ENCODE results near the gene PRR20D.
A peak's percentile ranks its signal among the peaks of the same experiment; 100 is the strongest.
"Not testable (repeated sequence)": the region's sequence is repeated elsewhere in the genome, so short reads cannot be mapped to it uniquely, and the experiment has no call there.

Gene PRR20D

GRCh38 chr13:57160332-57160731, at the start of gene PRR20D:
Gene PRR20D, plus strand, starts transcription at chr13:57160632. Its CDS starts 387 bp downstream, at chr13:57161019.
- not testable (repeated sequence) for H3K4me3 ChIP-seq (ENCODE audit: low read length); DNase-seq (ENCODE audit: low read depth)

- DNase-seq (ENCODE audit: low read depth) = no peak
- H3K4me3 ChIP-seq (ENCODE audit: low read length) = no peak overlapping the region
- TF ChIP-seq, protein P1, sequence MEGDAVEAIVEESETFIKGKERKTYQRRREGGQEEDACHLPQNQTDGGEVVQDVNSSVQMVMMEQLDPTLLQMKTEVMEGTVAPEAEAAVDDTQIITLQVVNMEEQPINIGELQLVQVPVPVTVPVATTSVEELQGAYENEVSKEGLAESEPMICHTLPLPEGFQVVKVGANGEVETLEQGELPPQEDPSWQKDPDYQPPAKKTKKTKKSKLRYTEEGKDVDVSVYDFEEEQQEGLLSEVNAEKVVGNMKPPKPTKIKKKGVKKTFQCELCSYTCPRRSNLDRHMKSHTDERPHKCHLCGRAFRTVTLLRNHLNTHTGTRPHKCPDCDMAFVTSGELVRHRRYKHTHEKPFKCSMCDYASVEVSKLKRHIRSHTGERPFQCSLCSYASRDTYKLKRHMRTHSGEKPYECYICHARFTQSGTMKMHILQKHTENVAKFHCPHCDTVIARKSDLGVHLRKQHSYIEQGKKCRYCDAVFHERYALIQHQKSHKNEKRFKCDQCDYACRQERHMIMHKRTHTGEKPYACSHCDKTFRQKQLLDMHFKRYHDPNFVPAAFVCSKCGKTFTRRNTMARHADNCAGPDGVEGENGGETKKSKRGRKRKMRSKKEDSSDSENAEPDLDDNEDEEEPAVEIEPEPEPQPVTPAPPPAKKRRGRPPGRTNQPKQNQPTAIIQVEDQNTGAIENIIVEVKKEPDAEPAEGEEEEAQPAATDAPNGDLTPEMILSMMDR (conservative IDR thresholded peaks at IDR 0.05; ENCODE audit: low read depth, low read length) = no peak
Observed at GRCh38 chr13:57114945-57115344, 45.5 kb upstream of the PRR20D start.

- DNase-seq (ENCODE audit: low read depth) = peak; percentile 77
- TF ChIP-seq, protein P1 (conservative IDR thresholded peaks at IDR 0.05; ENCODE audit: low read depth, low read length) = no peak
- no peak overlapping the region for H3K4me3 ChIP-seq (ENCODE audit: low read length)
Observed at GRCh38 chr13:57123681-57124080, 36.8 kb upstream of the PRR20D start.

- DNase-seq (ENCODE audit: low read depth) = no peak
- no peak overlapping the region for H3K4me3 ChIP-seq (ENCODE audit: low read length)
- TF ChIP-seq, protein P1 (conservative IDR thresholded peaks at IDR 0.05; ENCODE audit: low read depth, low read length) = no peak
Observed at GRCh38 chr13:57128909-57129308, 31.5 kb upstream of the PRR20D start.

DNA sequence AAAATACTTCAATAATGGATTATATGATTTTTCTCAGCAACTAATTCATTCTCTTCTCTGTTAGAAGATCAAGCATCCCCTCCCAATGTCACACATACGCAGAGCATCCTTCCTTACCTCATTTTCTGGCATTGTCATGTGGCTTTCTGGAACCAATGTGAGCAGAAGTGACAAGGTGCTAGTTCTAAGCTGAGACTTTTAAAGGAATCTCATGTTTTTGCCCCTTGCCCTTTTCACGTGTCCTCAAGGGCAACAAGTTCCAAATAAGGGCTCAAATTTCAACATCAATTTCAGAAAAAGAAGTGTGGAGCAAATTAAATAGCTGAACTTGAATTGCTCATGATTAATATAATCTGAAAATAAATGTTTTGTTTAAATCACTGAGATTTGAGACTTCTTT, 24.3 kb upstream of the PRR20D start:
- no peak for DNase-seq (ENCODE audit: low read depth)
- no peak overlapping the region for H3K4me3 ChIP-seq (ENCODE audit: low read length)
- TF ChIP-seq, protein P1 (conservative IDR thresholded peaks at IDR 0.05; ENCODE audit: low read depth, low read length) = no peak

DNA sequence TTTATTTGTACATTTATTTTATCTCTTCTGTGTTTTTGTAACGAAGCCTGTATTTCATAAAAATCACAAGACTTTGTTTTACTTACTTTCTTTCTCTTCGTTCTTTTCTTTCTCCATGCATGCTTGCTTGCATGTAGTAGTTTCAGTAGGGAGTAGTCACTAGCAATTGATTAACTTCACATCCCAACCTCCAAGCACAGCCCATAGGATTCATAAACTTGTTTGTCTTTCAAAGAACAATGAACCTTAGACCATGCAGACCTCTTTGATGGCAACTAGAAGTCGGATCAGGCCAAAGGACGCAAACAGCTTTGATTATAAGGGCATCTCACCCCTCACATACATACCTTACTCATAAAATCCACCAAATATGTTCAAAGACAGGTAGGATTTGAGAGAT, 22.8 kb upstream of the PRR20D start:
- no peak overlapping the region for H3K4me3 ChIP-seq (ENCODE audit: low read length)
- TF ChIP-seq, protein P1 (conservative IDR thresholded peaks at IDR 0.05; ENCODE audit: low read depth, low read length) = no peak
- DNase-seq (ENCODE audit: low read depth) = no peak

DNA sequence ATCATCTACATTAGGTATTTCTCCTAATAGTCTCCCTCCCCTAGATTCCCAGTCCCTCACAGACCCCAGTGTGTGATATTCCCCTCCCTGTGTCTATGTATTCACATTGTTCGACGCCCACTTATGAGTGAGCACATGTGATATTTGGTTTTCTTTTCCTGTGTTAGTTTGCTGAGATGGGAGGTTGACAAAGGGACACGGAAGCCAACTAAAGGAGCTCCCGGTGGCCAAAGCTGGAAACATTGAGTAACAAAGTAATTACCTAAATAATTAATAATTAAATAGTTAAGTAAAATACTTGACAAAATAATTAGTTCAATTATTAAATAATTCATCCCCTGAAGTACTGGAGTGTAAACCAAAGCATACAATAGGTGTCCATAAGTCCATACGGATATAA, 21.4 kb upstream of the PRR20D start:
- no peak overlapping the region for H3K4me3 ChIP-seq (ENCODE audit: low read length)
- no peak for DNase-seq (ENCODE audit: low read depth)
- TF ChIP-seq, protein P1 (conservative IDR thresholded peaks at IDR 0.05; ENCODE audit: low read depth, low read length) = no peak

DNA sequence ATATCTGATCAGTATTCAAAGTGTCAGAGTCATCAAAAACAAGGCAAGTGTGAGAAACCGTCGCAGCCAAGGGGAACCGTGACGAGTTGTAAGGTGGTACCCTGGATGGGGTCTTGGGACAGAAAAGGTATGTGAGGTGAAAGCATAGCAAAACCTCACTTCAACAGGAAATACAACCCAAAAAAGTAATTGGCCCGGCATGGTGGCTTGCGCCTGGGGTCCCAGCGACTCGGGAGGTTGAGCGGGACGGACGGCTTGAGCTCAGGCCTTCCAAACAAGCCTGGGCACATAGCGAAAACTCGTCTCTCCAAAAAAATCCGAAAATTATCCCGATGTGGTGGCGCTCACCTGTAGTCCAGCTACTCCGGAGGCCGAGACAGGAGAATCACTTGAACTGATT, 20.7 kb upstream of the PRR20D start:
- not testable (repeated sequence) for DNase-seq (ENCODE audit: low read depth); H3K4me3 ChIP-seq (ENCODE audit: low read length)

DNA sequence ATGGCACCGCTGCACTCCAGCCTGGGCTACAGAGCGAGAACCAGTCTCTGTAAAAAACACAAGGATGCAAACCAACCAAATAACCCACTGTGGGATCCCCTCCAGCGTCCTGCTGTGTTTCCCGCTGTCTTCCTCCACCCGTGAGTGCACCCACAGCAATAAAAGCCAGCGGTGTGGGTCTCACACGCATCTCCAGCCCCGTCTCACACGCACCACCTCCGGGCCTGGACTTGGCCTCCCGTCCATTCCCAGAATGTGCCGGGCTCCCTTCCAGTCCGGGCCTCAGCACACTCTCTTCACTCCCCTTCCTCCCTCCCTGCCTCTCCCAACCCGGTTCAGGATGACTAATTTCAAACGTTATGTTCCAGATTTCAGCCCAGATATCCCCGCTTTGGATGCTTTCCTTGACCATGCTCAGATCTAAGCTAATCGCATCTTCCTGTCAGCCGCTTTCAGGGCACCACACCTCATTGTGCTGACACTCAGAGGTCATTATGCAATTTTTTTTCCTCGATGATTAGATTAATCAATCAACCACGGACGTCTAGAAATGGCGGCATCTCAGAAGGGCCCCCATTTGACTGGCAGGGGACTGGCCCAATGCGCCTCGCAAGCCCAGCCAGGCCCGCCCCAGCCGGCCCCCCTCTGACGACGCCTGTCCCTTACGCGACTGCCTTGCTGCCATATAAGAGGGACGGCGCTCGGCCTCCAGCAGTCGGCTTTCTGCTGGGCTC, 20.0 kb upstream of the PRR20D start, which contains the start of gene PRR20A:
Gene PRR20A (plus strand): TSS at position 684 of the 734 bp plus-strand sequence. CDS start 387 bp downstream, outside the sequence.
- not testable (repeated sequence) for DNase-seq (ENCODE audit: low read depth); H3K4me3 ChIP-seq (ENCODE audit: low read length)

DNA sequence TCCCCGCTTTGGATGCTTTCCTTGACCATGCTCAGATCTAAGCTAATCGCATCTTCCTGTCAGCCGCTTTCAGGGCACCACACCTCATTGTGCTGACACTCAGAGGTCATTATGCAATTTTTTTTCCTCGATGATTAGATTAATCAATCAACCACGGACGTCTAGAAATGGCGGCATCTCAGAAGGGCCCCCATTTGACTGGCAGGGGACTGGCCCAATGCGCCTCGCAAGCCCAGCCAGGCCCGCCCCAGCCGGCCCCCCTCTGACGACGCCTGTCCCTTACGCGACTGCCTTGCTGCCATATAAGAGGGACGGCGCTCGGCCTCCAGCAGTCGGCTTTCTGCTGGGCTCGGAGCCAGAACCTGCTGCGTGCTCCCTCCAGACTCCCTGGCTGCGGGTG, 13.2 kb upstream of the PRR20D start, which contains the start of gene PRR20B:
Gene PRR20B (plus strand): TSS at position 301 of the 400 bp plus-strand sequence. CDS start 387 bp downstream, outside the sequence.
- not testable (repeated sequence) for DNase-seq (ENCODE audit: low read depth)

GRCh38 chr13:57148106-57148505, 12.3 kb upstream of the PRR20D start:
- not testable (repeated sequence) for H3K4me3 ChIP-seq (ENCODE audit: low read length); DNase-seq (ENCODE audit: low read depth)

More for the DNA sequence above, 13.2 kb upstream of the PRR20D start, which contains the start of gene PRR20B:
- not testable (repeated sequence) for H3K4me3 ChIP-seq (ENCODE audit: low read length)

- DNase-seq (ENCODE audit: low read depth) = not testable (repeated sequence)
Observed at GRCh38 chr13:57153761-57154160, 6.7 kb upstream of the PRR20D start, which contains the start of gene PRR20C. Gene PRR20C, plus strand, starts transcription at chr13:57154061. Its CDS starts 387 bp downstream, at chr13:57154448.

More at GRCh38 chr13:57153761-57154160, 6.7 kb upstream of the PRR20D start, which contains the start of gene PRR20C:
- not testable (repeated sequence) for H3K4me3 ChIP-seq (ENCODE audit: low read length)

Measured in retinal pigment epithelial cell (primary cell).